Muscle of arm (tissue), 12 donors: ENCODE data around the gene SCAANT1. TPM values are rescaled to one million over a fixed set of nuclear protein-coding genes. Genes with fewer than 3 reads are reported as not detected.

ENCODE experiments used
- DNase-seq: peaks from one replicate; pipeline ENCODE4 v3.0.0-alpha.2; 2013
- polyA plus RNA-seq, 12 donors: library from polyadenylated mRNA; unstranded; fragments of 120-200 nt; gene quantifications; one replicate each; pipeline ENCODE4 v1.2.1, GENCODE V29; 2013; ENCODE audit not compliant: insufficient read length in 12 of 12

SCAANT1 gene
- polyA plus RNA-seq, 12 donors = 0.51 to 2.0 (median 1.2) TPM; not detected in 5

DNA sequence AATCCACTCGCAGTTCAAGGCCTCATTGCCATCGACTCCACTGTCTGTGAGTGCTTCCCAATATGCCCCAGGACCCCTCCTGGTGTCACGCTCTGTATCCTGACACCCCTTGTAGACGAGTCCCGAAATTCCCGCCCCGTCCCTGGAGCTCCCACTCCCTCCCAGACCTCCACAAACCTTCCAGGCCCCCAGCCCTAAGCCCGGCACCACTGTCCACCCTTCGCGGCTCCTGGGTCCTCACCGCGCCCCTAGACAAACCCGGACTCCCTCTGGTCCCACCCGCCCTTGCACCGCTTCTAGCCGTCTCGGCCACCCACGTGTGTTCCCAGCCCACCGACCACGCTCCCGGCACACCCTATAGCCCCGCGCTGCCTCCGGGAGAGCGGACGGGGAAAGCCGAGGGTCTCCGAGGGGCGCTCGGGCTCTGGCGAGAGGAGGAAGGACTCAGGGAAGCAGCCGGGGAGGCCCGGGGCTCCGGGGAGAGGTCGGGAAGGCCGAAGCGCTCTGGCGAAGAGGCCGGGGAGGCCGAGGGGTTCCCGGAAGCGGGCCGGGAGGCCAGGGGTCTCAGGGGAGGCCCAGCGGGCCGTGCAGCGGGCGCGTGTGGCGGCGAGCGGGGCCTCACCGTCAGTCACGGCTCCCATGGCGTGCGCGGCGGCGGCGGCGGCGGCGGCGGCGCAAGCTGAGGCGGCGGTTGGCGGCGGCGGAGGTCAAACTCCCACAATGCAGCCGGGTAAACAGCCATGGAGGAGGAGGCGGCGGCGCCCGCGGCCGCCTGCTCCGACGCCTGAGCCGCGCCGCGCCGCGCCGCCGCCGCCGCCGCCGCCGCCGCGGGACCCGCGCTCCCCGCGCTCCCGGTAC lies 48.8 kb downstream of the SCAANT1 start, which contains the start of the genes ATXN7 and THOC7:
TSS of gene ATXN7 (plus strand) at position 718 of the 858 bp plus-strand sequence. CDS start 48,732 bp downstream, outside the sequence.
TSS of gene THOC7 (minus strand) at position 656 of the 858 bp plus-strand sequence. CDS start at position 641, 15 bp downstream.
- peak; percentile 46 for DNase-seq

DNA sequence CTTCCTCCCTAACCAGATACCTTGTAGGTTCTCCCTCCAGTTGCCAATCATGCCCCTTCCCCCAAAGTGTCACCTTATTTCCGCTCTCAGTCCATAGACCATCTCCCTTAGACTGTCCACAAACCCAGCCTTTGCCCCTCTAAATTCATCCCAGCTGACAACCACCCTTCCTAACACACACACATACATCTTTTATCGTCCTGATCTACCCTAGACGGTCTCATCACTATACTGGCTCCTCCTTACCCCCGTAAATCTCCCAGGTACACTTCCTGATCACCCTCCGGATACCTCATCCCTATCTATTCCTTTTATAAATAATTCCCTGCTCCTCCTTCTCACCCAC lies 49.4 kb downstream of the SCAANT1 start:
- DNase-seq = no peak

Other genes with a start within 250 kb of the SCAANT1 start
- under 1 TPM in 9 of 12 donors, not detected in 3; 0.16 to 0.97 (median 0.35) TPM for gene C3orf49, start 93.1 kb downstream of the SCAANT1 start, polyA plus RNA-seq
- 10 to 100 TPM in 11 of 12 donors, not detected in 1; 49.5 to 82.6 (median 63.4) TPM for gene THOC7, start 48.6 kb downstream of the SCAANT1 start, polyA plus RNA-seq
- gene ATXN7, start 48.5 kb downstream of the SCAANT1 start, polyA plus RNA-seq = 10 to 100 TPM; 10.3 to 80.8 (median 14.6) TPM
- 100 to 1,000 TPM in 2 of 12 donors, 10 to 100 TPM in 9, not detected in 1; 74.3 to 127 (median 92.4) TPM for gene PSMD6, start 111.1 kb upstream of the SCAANT1 start, polyA plus RNA-seq